Mucosa of descending colon (tissue), 3 donors: ENCODE measurements around the gene NPDC1. TPM values are rescaled to one million over a fixed set of nuclear protein-coding genes. Genes with fewer than 3 reads are reported as not detected.
A peak's percentile ranks its signal among the peaks of the same experiment; 100 is the strongest.

Experiments
- ATAC-seq: fragments of 200-7000 bp; cut with Tn5 transposase; one replicate; pipeline ENCODE4 v1.9.1; 2020; ENCODE audit warnings: mild to moderate bottlenecking, moderate library complexity
- DNase-seq, 3 donors: peaks; one replicate each; pipeline ENCODE4 v3.0.0-alpha.2; 2020
- H3K36me3 ChIP-seq: fragments of 200-600 bp; one replicate; pipeline ENCODE4 v1.8.0; 2021; ENCODE audit warnings: low read depth, mild to moderate bottlenecking
- H3K4me1 ChIP-seq: fragments of 200-600 bp; one replicate; pipeline ENCODE4 v1.8.0; 2021; ENCODE audit warnings: low read depth, mild to moderate bottlenecking
- H3K4me3 ChIP-seq: fragments of 200-600 bp; one replicate; pipeline ENCODE4 v1.8.0; 2021; ENCODE audit warnings: mild to moderate bottlenecking
- H3K9me3 ChIP-seq: fragments of 200-600 bp; one replicate; pipeline ENCODE4 v1.8.0; 2021; ENCODE audit warnings: mild to moderate bottlenecking
- CTCF ChIP-seq: fragments of 200-600 bp; IDR thresholded peaks from one replicate; pipeline ENCODE4 v1.8.0; 2022; ENCODE audit warnings: antibody characterized with exemption, mild to moderate bottlenecking
- intact Hi-C, 2 donors: fragments of 100-400 bp; cut with DNase I in 1 of 2; cut with micrococcal nuclease in 1 of 2; formaldehyde crosslinking; loops; one replicate each; pipeline versions ENCODE4 v1.11.0 to v1.11.1; 2022; cut with DNase I, micrococcal nuclease
- total RNA-seq, 3 donors: library from RNA; stranded (reverse); fragmentation: NEBNext Ultra II Directional in 2 of 3; extraction: Animal tissue kit (Norgen Biotek cat#: 25700) in 2 of 3; gene quantifications; one replicate each; pipeline versions ENCODE4 v1.2.1 to v1.2.4, GENCODE V29; 2021 to 2023
- donor health status: DM: no; HTN: no; CAD: no; lungs with moderate emphysema.
- donor health status: DM: no; HTN: no; CAD: no.
- donor health status: DM: no; HTN: yes; CAD: no.

Gene NPDC1
- total RNA-seq, 3 donors from 2014 or later = 78.6 to 177 (median 83.0) TPM

GRCh38 chr9:137001857-137002645 lies 43.9 kb downstream of the NPDC1 start:
- Histone ChIP-seq H3K4me1 (peaks cover 5% of the 10 kb centered on the region), H3K36me3 (no peaks in the 10 kb centered on the region), H3K9me3 (peaks cover 5% of the 10 kb centered on the region), H3K4me3 (no peak overlapping the region)
- ATAC-seq = no peak
- no peak for TF ChIP-seq CTCF
- DNase-seq = no peak
- intact Hi-C loops = no loop called here

- ATAC-seq = peak; percentile 22
- no peak for DNase-seq
- TF ChIP-seq CTCF = no peak
- peaks cover 5% of the 10 kb centered on the region for H3K9me3 ChIP-seq
- H3K4me3 ChIP-seq = no peak overlapping the region
- H3K4me1 ChIP-seq = peaks cover 22% of the 10 kb centered on the region
- no peaks in the 10 kb centered on the region for H3K36me3 ChIP-seq
- intact Hi-C loops = no loop called here
Observed at GRCh38 chr9:137000177-137000930, 45.6 kb downstream of the NPDC1 start.

- peaks cover 42% of the 10 kb centered on the region for H3K4me1 ChIP-seq
- TF ChIP-seq CTCF = no peak
- peak in 2 of 3 donors; percentile 39 to 58 for DNase-seq
- intact Hi-C loops = no loop called here
- H3K4me3 ChIP-seq = no peak overlapping the region
- ATAC-seq = no peak
- no peaks in the 10 kb centered on the region for H3K9me3 ChIP-seq
- no peaks in the 10 kb centered on the region for H3K36me3 ChIP-seq
Observed at GRCh38 chr9:136997830-136998234, 48.1 kb downstream of the NPDC1 start.

GRCh38 chr9:136997371-136997770 lies 48.6 kb downstream of the NPDC1 start:
- no peak for TF ChIP-seq CTCF
- H3K4me1 ChIP-seq = peaks cover 44% of the 10 kb centered on the region
- no peak for ATAC-seq
- no peaks in the 10 kb centered on the region for H3K36me3 ChIP-seq
- no peaks in the 10 kb centered on the region for H3K9me3 ChIP-seq
- no peak overlapping the region for H3K4me3 ChIP-seq
- intact Hi-C loops = no loop called here
- DNase-seq = no peak

- peak; percentile 26 for ATAC-seq
Observed at GRCh38 chr9:136996361-136997292, 49.4 kb downstream of the NPDC1 start, which contains the start of gene CLIC3. CLIC3 (minus strand) TSS chr9:136996568; CDS start chr9:136996543, 25 bp downstream.

More at GRCh38 chr9:136996361-136997292, 49.4 kb downstream of the NPDC1 start, which contains the start of gene CLIC3:
- intact Hi-C loops = no loop called here
- no peak within 1 kb of the TSS for H3K4me3 ChIP-seq
- no peaks in the 10 kb centered on the region for H3K36me3 ChIP-seq
- peaks cover 44% of the 10 kb centered on the region for H3K4me1 ChIP-seq
- peak; percentile 74 to 84 (median 83) for DNase-seq
- no peaks in the 10 kb centered on the region for H3K9me3 ChIP-seq
- no peak for TF ChIP-seq CTCF
